Liver (tissue), 9 donors: ENCODE data around the gene SEPTIN2. TPM values are rescaled to one million over a fixed set of nuclear protein-coding genes. Genes with fewer than 3 reads are reported as not detected.

Experiments used
- DNase-seq: peaks from one replicate; pipeline ENCODE4 v3.0.0-alpha.2; 2017; ENCODE audit warnings: low spot score
- H3K27ac ChIP-seq, 2 donors: one replicate each; pipeline ENCODE4 v1.7.0; 2013; ENCODE audit warnings: inconsistent platforms in 2 of 2, low read length in 2 of 2, control low read depth in 1 of 2, low read depth in 1 of 2, mild to moderate bottlenecking in 1 of 2
- H3K27me3 ChIP-seq, 4 donors: one replicate each; pipeline versions ENCODE4 v1.6.1 to v1.7.0; 2013; ENCODE audit warnings: low read length in 3 of 4, inconsistent platforms in 1 of 4, mild to moderate bottlenecking in 1 of 4, moderate library complexity in 1 of 4; ENCODE audit not compliant: control insufficient read depth in 4 of 4, insufficient read depth in 4 of 4
- H3K36me3 ChIP-seq, 4 donors: one replicate each; pipeline versions ENCODE4 v1.6.1 to v1.7.0; 2013; ENCODE audit warnings: low read length in 3 of 4, mild to moderate bottlenecking in 3 of 4, low read depth in 1 of 4, moderate library complexity in 1 of 4; ENCODE audit not compliant: control insufficient read depth in 4 of 4, insufficient read depth in 3 of 4
- H3K4me1 ChIP-seq, 4 donors: one replicate each; pipeline versions ENCODE4 v1.6.1 to v1.7.0; 2013; ENCODE audit warnings: low read length in 3 of 4, mild to moderate bottlenecking in 3 of 4, moderate library complexity in 1 of 4; ENCODE audit not compliant: control insufficient read depth in 4 of 4, insufficient read depth in 4 of 4
- H3K4me3 ChIP-seq, 3 donors: one replicate each; pipeline versions ENCODE4 v1.6.1 to v1.7.0; 2013; ENCODE audit warnings: low read length in 3 of 3, control low read depth in 1 of 3, low read depth in 1 of 3, mild to moderate bottlenecking in 1 of 3
- H3K9ac ChIP-seq, 2 donors: one replicate each; pipeline ENCODE4 v1.7.0; 2013; ENCODE audit warnings: low read length in 2 of 2, mild to moderate bottlenecking in 2 of 2, moderate library complexity in 2 of 2, control low read depth in 1 of 2, low read depth in 1 of 2
- H3K9me3 ChIP-seq, 4 donors: one replicate each; pipeline versions ENCODE4 v1.6.1 to v1.7.0; 2013; ENCODE audit warnings: low read length in 3 of 4; ENCODE audit not compliant: control insufficient read depth in 4 of 4
- ATF3 ChIP-seq: IDR thresholded peaks from 2 replicates; pipeline ENCODE4 v1.6.1; 2016; ENCODE audit warnings: antibody characterized with exemption
- CTCF ChIP-seq: fragments of 150-350 bp; IDR thresholded peaks from 2 replicates; pipeline ENCODE4 v1.5.1; 2017; ENCODE audit warnings: improper control_type of control experiment, low read depth, low read length; ENCODE audit not compliant: missing input control
- FOXA1 ChIP-seq: IDR thresholded peaks from 2 replicates; pipeline ENCODE4 v1.6.1; 2016; ENCODE audit warnings: antibody characterized with exemption
- FOXA2 ChIP-seq: IDR thresholded peaks from 2 replicates; pipeline ENCODE4 v1.6.1; 2016; ENCODE audit warnings: antibody characterized with exemption
- GABPA ChIP-seq, 2 donors: IDR thresholded peaks in 1 of 2; conservative IDR thresholded peaks in 1 of 2; 2 replicates each; pipeline ENCODE4 v1.6.1; 2016; ENCODE audit warnings: antibody characterized with exemption in 2 of 2, mild to moderate bottlenecking in 1 of 2, moderate library complexity in 1 of 2
- HNF4A ChIP-seq, 2 donors: conservative IDR thresholded peaks; 2 replicates each; pipeline ENCODE4 v1.6.1; 2016; ENCODE audit warnings: antibody characterized with exemption in 2 of 2, mild to moderate bottlenecking in 2 of 2
- HNF4G ChIP-seq: IDR thresholded peaks from 2 replicates; pipeline ENCODE4 v1.6.1; 2016; ENCODE audit warnings: antibody characterized with exemption
- JUND ChIP-seq, 2 donors: IDR thresholded peaks; 2 replicates each; pipeline ENCODE4 v1.6.1; 2016; ENCODE audit warnings: antibody characterized with exemption in 2 of 2
- NR2F2 ChIP-seq: IDR thresholded peaks from 2 replicates; pipeline ENCODE4 v1.6.1; 2016; ENCODE audit warnings: antibody characterized with exemption
- RAD21 ChIP-seq, 2 donors: IDR thresholded peaks; 2 replicates each; pipeline ENCODE4 v1.6.1; 2016; ENCODE audit warnings: antibody characterized with exemption in 2 of 2, mild to moderate bottlenecking in 2 of 2
- RXRA ChIP-seq, 2 donors: IDR thresholded peaks; 2 replicates each; pipeline ENCODE4 v1.6.1; 2017 to 2018; ENCODE audit warnings: antibody characterized with exemption in 2 of 2, mild to moderate bottlenecking in 1 of 2
- SP1 ChIP-seq: IDR thresholded peaks from 2 replicates; pipeline ENCODE4 v1.6.1; 2018; ENCODE audit warnings: antibody characterized with exemption, mild to moderate bottlenecking
- TAF1 ChIP-seq: conservative IDR thresholded peaks from 2 replicates; pipeline ENCODE4 v1.6.1; 2016; ENCODE audit warnings: antibody characterized with exemption, mild to moderate bottlenecking
- YY1 ChIP-seq: IDR thresholded peaks from 2 replicates; pipeline ENCODE4 v1.6.1; 2016; ENCODE audit warnings: antibody characterized with exemption, mild to moderate bottlenecking
- WGBS: extraction: QIAGEN DNeasy Blood & Tissue Kit; methylation state at CpG from one replicate; pipeline ENCODE4 v1.1.7; 2013; 5-methylcytosine and 5-hydroxymethylcytosine counted together
- polyA plus RNA-seq, 2 donors: library from polyadenylated mRNA; stranded (reverse) in 1 of 2; unstranded in 1 of 2; fragments of 200-250 nt in 1 of 2; fragments of >200 nt in 1 of 2; fragmentation: Nextera tagmentation in 1 of 2; extraction: Ambion mirVana in 1 of 2; gene quantifications; one replicate each; pipeline versions ENCODE4 v1.2.1 to v1.2.3, GENCODE V29; 2013 to 2015
- total RNA-seq, 2 donors: library from RNA; depleted of rRNA; stranded (reverse); fragments of >200 nt; gene quantifications; one replicate each; pipeline ENCODE4 v1.2.3, GENCODE V29; 2014
- TF ChIP-seq, protein P1 (sequence below): IDR thresholded peaks from 2 replicates; pipeline ENCODE4 v1.6.1; 2016; ENCODE audit warnings: antibody characterized with exemption
- TF ChIP-seq, protein P2 (sequence below): IDR thresholded peaks from 2 replicates; pipeline ENCODE4 v1.6.1; 2016; ENCODE audit warnings: antibody characterized with exemption
- TF ChIP-seq, protein P3 (sequence below): IDR thresholded peaks from 2 replicates; pipeline ENCODE4 v1.6.1; 2016; ENCODE audit warnings: antibody characterized with exemption, mild to moderate bottlenecking
- donor health status: healthy.
- donor health status: healthy.
- donor health status: healthy.
- donor health status: healthy.
- donor health status: healthy.

The SEPTIN2 gene
- total and polyA plus RNA-seq, 4 donors: 63.7 to 147 (median 96.9) TPM

- H3K4me3 ChIP-seq: no peak overlapping the region
These were observed 4.7 kb downstream of the SEPTIN2 start for GRCh38 chr2:241320394-241320793.

DNA sequence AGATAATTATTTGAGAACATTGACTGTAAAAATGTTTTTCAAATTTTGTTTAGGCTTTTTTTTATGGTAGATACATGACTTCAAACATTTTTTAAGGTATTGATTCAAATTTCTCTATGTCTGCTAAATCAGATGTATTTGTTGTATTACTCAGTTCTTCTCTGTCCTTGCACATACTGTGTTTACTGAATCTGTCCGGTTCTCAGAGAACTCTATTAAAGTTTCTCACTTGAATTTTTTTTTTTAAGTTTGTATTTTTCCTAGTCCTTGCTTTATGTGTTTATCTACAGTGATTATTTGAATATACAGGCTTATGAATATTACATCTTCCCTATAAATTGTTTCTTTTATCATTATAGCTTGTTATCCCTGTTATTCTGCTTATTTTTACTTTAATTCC, 5.3 kb downstream of the SEPTIN2 start:
- no peak overlapping the region for H3K27ac ChIP-seq
- WGBS: 19% methylated on average over 1 of the region's 1 CpG
- H3K27me3 ChIP-seq: no peaks in the 10 kb centered on the region
- H3K36me3 ChIP-seq: no peaks in the 10 kb centered on the region
- TF ChIP-seq TAF1 (no peak), RAD21 (IDR thresholded peaks at IDR 0.05) (no peak), HNF4A (conservative IDR thresholded peaks at IDR 0.05) (no peak), CTCF (no peak), GABPA (IDR thresholded peaks at IDR 0.05 in 1 of 2, conservative IDR thresholded peaks at IDR 0.05 in 1 of 2) (no peak), NR2F2 (no peak), SP1 (no peak), ATF3 (no peak), JUND (IDR thresholded peaks at IDR 0.05) (no peak)
- TF ChIP-seq, protein P1, sequence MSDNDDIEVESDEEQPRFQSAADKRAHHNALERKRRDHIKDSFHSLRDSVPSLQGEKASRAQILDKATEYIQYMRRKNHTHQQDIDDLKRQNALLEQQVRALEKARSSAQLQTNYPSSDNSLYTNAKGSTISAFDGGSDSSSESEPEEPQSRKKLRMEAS: no peak
- TF ChIP-seq, protein P2, sequence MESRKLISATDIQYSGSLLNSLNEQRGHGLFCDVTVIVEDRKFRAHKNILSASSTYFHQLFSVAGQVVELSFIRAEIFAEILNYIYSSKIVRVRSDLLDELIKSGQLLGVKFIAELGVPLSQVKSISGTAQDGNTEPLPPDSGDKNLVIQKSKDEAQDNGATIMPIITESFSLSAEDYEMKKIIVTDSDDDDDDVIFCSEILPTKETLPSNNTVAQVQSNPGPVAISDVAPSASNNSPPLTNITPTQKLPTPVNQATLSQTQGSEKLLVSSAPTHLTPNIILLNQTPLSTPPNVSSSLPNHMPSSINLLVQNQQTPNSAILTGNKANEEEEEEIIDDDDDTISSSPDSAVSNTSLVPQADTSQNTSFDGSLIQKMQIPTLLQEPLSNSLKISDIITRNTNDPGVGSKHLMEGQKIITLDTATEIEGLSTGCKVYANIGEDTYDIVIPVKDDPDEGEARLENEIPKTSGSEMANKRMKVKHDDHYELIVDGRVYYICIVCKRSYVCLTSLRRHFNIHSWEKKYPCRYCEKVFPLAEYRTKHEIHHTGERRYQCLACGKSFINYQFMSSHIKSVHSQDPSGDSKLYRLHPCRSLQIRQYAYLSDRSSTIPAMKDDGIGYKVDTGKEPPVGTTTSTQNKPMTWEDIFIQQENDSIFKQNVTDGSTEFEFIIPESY: no peak
- no peaks in the 10 kb centered on the region for H3K9me3 ChIP-seq
- no peak overlapping the region for H3K4me3 ChIP-seq
- DNase-seq: no peak
- no peak overlapping the region for H3K9ac ChIP-seq
- H3K4me1 ChIP-seq: peaks cover 14 to 43% (median 40%) of the 10 kb centered on the region in 4 donors

More at GRCh38 chr2:241320394-241320793, 4.7 kb downstream of the SEPTIN2 start:
- Histone ChIP-seq H3K36me3 (no peaks in the 10 kb centered on the region), H3K27ac (no peak overlapping the region), H3K9ac (no peak overlapping the region), H3K4me1 (peaks cover 14 to 43% (median 40%) of the 10 kb centered on the region in 4 donors), H3K9me3 (no peaks in the 10 kb centered on the region), H3K27me3 (no peaks in the 10 kb centered on the region)
- no peak for DNase-seq
- no peak for TF ChIP-seq GABPA (IDR thresholded peaks at IDR 0.05 in 1 of 2, conservative IDR thresholded peaks at IDR 0.05 in 1 of 2)
- TF ChIP-seq FOXA2: no peak
- TF ChIP-seq, protein P3, sequence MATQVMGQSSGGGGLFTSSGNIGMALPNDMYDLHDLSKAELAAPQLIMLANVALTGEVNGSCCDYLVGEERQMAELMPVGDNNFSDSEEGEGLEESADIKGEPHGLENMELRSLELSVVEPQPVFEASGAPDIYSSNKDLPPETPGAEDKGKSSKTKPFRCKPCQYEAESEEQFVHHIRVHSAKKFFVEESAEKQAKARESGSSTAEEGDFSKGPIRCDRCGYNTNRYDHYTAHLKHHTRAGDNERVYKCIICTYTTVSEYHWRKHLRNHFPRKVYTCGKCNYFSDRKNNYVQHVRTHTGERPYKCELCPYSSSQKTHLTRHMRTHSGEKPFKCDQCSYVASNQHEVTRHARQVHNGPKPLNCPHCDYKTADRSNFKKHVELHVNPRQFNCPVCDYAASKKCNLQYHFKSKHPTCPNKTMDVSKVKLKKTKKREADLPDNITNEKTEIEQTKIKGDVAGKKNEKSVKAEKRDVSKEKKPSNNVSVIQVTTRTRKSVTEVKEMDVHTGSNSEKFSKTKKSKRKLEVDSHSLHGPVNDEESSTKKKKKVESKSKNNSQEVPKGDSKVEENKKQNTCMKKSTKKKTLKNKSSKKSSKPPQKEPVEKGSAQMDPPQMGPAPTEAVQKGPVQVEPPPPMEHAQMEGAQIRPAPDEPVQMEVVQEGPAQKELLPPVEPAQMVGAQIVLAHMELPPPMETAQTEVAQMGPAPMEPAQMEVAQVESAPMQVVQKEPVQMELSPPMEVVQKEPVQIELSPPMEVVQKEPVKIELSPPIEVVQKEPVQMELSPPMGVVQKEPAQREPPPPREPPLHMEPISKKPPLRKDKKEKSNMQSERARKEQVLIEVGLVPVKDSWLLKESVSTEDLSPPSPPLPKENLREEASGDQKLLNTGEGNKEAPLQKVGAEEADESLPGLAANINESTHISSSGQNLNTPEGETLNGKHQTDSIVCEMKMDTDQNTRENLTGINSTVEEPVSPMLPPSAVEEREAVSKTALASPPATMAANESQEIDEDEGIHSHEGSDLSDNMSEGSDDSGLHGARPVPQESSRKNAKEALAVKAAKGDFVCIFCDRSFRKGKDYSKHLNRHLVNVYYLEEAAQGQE: no peak
- TF ChIP-seq CTCF: no peak
- TF ChIP-seq YY1: no peak
- no peak for TF ChIP-seq FOXA1
- TF ChIP-seq SP1: no peak
- TF ChIP-seq RXRA (IDR thresholded peaks at IDR 0.05): no peak
- no peak for TF ChIP-seq HNF4A (conservative IDR thresholded peaks at IDR 0.05)
- TF ChIP-seq ATF3: no peak
- TF ChIP-seq HNF4G: no peak
- 92% methylated on average over 8 of the region's 8 CpGs for WGBS
